Activated T-cell treated with anti-CD3 and anti-CD28 coated beads for 48 hours (primary cell): Measurements from ENCODE around the gene CPA4.

Source experiments
- DNase-seq: peaks from one replicate; pipeline ENCODE4 v3.0.0-alpha.2; 2020; ENCODE audit warnings: low read depth

Gene CPA4

GRCh38 chr7:130344271-130344866 lies 51.4 kb downstream of the CPA4 start, which contains the start of gene CPA5:
Gene CPA5 (plus strand): TSS chr7:130344816. CDS start chr7:130346486, 1,670 bp downstream.
- DNase-seq: no peak

- DNase-seq: no peak
Measured at GRCh38 chr7:130345136-130345535, 52.2 kb downstream of the CPA4 start.

GRCh38 chr7:130345725-130346124 lies 52.8 kb downstream of the CPA4 start:
- DNase-seq: no peak

DNA sequence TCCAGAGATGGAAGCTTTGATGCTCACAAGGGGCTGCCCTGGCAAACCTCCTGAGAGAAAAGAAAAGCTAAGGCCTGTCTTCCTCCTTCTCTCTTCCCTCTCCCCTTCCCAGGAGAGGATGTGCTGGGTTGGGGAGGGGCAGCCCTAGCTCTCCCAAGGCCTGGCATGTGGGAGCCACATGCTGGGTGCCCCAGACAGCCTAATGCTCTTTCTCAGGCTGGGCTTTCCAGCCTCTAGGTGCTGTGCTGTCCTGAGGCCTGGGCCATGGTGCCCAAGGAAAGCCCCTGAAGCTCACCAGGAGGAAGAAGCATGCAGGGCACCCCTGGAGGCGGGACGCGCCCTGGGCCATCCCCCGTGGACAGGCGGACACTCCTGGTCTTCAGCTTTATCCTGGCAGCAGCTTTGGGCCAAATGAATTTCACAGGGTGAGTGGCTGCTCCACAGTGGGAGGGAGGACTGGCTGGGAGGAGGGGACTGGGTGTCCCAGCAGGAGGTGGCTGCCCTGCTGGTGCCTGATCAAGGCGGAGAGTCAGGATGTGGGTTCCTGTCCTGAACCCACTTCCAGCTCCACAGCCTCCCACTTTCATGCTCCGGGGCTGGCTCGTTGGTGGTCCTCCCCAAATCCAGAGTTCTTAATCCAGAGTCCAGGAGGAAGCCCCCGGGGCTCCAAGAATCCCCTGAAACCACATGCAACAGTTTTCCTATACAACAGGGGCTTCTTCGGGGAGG lies 53.4 kb downstream of the CPA4 start:
- no peak for DNase-seq

DNA sequence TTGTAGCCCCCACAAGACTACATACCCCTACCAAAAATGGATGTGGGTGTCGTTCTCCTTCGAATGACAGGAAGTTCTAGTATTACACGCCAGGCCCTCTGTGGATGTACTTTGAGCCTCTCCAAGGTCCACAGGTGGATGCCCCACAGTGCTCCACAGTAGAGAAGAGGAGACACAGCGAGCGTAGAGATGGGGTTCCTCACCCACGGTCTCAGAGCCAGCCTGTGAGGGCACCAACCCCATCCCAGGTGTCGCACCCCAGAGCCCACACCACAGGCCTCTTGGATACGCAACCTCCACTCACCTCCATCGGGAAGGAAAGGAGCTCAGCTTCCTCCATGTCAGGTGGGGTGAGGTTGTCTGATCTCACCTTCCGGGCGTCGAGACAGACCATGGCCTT lies 54.0 kb downstream of the CPA4 start:
- no peak for DNase-seq

DNA sequence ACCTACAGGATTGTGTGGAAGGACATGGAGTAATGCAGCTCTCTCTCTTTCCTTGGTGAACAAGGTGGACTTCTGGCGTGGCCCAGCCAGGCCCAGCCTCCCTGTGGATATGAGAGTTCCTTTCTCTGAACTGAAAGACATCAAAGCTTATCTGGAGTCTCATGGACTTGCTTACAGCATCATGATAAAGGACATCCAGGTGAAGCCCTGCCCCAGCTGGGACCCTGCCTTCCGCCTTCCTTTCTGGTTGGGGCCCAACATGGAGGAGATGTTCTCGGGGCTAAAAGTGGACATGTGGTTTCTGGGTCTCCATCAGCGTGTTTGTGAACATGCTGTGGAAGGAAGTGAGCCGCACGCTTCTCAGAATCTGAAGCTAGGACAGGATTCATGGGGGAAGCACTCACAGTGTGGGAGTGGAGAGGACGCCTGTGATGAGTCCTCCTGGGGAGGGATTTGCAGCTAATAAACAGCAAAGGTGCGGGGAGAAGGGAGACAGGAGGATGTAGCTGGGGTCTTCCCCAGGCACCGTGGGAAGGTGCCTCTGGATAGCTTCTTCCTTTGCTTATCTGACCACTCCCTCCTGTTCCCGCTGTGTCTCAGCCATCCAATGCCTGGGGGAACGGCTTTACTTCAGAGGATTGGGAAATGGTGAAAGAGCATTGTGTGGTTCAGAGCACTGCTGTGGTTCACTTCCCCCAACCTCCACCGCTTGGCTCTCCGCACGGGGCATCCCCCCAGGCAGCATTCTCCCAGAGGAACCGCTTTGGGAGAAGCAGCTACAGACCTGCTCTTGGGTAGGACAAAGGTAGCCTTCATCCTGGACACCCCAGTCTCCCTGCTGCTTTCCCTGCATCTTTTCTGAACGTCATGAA lies 57.2 kb downstream of the CPA4 start:
- DNase-seq: no peak

DNA sequence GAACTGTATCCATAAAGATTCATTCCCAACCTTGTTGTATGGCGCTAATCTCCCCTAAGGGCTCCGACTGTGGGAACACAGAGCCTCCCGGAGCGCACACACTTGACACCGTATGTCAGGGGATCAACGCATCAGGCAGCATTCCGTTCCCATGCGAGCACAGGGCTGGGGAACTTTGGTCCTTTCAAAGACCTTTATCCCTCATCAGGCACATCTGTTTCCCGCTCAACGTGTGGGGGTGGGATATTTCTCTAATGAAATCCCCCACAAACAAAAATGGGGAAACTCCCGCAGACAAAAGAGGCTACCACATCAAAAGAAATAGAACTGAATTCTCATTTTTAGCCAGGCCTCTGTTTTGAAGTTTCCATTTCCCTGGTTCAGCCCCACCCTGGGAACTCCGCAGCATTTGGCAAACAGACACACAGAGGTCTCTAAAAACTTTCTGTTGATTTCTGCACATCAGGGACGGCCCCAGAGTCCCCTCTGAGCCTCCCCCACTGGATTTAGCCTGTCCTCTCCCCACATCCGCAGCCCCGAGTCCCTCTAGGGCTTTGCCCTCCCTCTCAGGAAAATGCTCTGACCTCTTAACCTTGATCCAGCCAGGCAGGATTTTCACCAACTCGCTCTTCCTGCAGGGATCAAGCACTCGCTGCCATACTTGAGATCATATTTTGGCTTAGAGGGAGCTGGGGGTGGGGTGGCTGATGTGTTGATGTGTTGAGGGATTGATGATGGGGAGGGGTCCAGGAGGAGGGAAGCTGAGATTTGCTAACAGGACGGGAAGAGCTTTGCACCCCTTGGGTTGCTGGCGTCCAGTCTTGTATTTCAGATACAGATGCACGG lies 58.2 kb downstream of the CPA4 start:
- no peak for DNase-seq

DNA sequence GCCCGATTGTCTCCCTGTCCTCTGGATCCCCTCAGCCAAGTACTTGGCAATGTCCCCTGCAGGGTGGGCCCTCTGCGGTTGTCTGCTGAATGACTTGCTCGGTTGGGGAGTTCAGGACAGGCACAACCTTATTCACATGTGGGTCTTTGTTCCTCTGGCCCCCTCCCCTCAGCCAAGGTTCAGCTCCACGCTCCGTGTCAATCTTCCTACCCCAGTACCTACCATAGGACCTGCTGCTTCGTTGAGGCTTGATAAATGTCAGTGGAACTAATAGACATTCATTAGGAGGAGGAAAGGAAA lies 58.8 kb downstream of the CPA4 start:
- no peak for DNase-seq

DNA sequence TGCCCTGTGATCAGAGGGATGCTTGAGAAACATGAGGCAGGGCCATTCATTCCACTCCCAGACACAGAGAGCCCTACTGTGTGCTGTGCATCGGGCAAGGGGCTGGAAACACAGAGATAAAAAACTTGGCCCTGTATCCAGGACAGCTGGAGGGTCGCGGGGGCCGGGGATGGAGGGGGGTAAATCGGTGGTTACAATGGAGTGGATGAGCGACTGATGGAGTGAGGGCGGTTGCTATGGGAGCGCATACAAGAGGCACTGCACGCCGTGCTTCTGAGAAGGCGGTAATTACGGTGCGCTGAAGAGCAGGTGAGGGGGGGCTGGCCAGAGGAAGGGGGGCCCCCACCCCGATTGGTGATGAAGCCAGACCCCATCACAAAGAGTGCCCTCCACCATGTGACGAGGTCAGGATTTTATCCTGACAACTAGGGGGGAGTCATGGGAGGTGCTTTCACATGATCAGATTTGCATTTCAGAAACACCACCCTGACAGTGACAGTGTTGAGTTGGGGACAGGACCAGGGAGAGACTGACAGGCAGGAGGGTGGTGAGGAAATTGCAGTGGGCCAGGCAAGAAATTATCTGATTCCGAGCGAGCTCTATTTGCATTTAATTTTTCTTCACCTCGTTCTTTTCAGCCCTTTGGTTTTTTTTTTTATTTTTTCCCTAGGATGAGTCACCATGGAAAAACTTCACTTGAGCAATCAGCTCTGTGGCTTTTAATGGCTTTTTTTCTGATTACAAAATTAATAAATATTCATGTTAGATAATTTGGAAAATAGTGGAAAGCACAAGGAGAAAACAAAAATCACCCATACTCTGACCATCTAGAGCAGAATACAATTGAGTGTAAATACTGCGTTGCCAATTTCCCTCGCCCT lies 59.5 kb downstream of the CPA4 start:
- DNase-seq: no peak

DNA sequence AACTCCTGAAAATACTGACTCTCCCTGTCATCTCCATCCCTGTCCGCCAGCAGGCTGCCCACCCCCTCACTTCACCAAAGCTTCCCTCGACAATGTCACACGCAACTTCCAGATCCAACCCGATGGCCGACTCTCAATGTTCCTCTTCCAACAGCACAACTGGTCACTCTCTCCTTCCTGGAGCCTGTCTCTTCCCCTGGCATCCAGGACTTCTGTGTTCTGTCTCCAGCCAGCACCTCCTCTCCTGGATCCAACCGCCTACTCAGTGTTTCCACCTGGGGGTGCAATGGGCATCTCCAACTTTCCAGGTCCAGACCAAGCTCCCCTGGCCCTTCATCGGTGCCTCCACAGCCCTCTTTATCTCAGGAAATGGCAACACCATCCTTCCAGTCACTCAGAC lies 60.2 kb downstream of the CPA4 start:
- no peak for DNase-seq

DNA sequence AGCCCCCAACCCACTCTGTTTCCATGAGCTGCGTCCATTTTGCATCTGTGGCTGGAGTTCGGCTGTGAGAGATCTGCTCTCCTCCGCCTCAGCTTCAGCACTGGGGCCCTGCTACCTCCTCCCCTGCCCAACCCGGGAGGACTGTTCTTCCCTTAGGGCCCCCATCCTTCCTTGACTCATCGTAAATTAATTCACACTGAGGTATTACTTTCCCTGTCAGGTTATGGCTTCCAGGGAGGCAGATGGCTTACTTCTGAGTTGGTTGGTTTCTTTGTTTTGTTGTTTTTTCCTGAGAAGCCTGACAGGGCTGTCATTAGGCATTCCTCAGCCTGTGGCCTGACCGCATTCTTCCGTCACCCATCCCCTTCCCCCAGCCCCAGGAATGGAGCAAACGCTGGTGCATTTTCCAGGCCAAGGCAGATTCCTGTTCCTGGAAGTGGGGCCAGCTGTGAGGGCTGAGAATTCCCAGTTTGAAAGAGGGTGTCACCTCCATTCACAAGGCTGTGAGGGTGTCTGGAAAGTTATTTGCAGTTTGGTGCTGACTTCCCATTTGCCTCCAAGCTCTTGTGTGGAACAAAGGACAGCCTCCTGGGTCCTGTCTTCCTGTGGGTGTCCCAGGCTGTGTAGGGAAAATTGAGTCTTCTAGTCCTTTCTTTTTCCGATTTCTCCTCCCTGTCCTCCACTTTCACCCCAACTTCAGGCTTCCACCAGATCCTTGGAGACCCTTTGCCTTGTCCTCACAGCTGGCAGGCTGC lies 63.3 kb downstream of the CPA4 start:
- no peak for DNase-seq

DNA sequence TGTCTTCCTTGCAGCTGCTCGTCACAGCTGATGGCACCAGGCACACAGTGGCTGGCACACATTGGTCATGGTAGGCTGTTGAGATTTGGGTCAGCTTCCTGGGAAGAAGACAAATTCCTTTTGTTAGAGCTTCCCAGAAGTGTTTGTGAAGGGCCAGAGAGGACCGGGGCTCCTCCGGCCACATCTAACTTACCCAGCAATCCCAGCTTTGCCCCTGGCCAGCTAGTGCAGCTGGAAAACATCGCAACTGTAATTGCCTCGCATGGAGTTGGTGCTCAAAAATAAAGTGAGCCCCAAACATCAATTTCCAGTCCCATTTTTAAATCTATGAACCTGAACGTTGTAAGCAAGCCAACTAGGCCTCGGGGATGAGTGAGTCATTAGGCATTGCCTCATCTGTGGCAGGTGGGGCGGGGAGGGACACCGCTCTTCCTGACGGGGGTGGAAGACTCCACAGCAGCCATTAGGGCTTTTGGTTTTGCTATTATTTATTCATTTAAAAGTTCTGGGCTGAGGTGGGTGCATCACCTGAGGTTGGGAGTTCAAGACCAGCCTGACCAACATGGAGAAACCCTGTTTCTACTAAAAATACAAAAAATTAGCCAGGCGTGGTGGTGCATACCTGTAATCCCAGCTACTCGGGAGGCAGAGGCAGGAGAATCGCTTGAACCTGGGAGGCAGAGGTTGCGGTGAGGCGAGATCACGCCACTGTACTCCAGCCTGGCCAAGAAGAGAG lies 64.1 kb downstream of the CPA4 start:
- no peak for DNase-seq

DNA sequence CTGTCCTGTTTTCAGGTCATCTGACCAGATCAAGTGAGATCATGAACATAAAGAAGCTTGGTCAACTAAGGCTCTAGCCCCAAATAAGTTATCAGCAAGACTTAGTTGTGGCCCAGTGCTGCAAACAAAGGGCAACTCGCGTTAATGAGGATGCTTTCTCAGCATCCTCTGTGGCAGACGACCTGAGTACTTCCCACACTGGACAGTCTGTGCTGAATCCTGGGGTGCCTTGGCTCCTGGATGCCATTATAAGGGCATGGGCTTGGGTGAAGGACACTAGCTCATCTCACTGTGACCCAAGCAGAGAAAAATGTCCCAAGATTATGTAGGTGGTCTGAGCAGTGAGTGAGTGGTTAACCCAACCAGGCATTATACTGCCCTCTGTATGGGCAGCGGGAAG lies 65.5 kb downstream of the CPA4 start:
- no peak for DNase-seq

DNA sequence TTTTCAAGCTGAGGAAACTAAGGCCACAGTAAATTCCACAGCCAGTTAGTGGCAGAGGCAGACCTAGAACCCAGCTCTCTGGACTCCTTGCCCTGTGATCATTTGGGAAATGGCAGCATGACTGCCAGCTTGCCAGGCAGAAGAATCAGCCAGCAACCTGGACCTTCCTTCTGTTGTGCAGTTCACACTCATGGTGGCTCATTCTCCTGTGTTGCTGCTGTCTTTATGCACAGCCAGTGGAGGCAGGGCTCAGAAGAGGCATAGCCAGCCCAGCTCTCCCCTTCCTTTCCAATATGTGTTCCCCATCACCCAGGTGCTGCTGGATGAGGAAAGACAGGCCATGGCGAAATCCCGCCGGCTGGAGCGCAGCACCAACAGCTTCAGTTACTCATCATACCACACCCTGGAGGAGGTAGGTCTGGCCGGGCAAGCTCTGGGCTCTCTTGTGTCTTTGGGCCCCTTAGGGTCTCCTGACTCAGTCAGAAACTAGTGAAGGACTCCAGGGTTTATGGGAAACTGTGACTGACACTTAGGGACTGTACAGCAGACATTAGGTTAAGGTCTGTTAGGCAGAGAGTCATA lies 66.4 kb downstream of the CPA4 start:
- no peak for DNase-seq

DNA sequence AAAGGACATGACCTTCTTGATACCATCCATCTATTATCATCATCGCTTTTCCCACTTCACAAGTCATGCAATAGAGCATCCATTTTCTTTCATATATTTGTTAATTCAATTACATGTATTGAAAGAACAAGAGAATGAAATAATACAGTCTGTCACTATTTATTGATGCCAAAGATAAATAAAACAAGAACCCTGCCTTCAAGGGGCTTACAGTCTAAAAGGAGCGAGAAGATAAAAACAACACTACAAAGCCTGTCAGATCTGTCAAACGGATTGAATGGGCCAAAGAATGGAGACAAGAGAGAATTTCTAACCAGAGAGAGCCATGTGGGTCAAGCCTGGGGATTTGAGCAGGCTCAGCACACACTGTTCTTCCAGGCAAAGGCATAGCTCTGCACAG lies 67.6 kb downstream of the CPA4 start:
- DNase-seq: no peak

- DNase-seq: no peak
Measured at GRCh38 chr7:130361681-130362080, 68.7 kb downstream of the CPA4 start.

DNA sequence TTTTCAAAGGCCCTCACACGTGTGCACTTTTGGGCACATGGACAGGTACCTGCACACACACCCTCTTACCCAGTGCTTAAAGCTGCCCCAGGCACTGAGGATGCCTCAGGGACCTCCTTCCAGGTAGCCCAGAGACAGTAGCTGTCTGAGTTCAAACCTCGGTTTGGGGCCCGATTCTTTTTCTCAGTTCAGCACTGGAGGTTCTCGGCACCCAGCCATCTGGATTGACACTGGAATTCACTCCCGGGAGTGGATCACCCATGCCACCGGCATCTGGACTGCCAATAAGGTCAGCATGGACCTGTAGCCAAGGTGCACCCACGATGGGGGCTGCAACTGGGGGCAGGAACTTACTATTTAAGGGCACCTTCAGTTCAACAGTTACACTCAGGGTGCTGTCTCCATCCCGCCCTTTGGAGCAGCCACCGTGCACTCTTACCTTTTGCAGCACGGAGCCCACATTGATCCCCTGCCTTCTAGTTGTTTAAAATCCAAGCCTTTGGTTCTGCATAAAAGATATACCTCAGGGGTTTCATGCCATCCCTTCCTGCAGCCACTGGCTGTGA lies 69.4 kb downstream of the CPA4 start:
- no peak for DNase-seq

GRCh38 chr7:130363026-130363847 lies 70.3 kb downstream of the CPA4 start:
- DNase-seq: peak; percentile 58
